HG03135 (cell line): Measurements from ENCODE around the gene B3GALT5.
"Not testable (repeated sequence)": the region's sequence is repeated elsewhere in the genome, so short reads cannot be mapped to it uniquely, and the experiment has no call there.

Source experiments
- ATAC-seq: cut with Tn5 transposase; IDR thresholded peaks from one replicate; pipeline ENCODE4 v1.9.1; 2021; ENCODE audit warnings: mild to moderate bottlenecking, moderate library complexity; ENCODE audit not compliant: unreplicated experiment

The B3GALT5 gene

DNA sequence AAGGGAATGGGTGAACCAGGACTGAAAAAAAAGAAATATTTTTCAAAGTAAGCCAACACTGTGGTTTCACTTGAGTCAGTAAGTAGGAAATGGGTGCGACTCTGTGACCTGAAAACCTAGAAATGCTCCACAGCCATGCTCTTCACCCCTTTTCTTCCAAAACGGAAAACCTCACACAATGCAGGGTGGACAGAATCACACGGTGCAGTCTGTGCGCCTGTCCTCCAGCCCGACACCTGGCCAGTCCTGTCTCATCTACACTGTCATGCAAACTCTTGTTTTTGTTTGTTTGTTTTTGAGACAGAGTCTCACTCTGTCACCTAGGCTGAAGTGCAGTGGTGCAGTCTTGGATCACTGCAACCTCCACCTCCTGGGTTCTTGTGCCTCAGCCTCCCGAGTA is 53.3 kb downstream of the B3GALT5 start:
- no peak for ATAC-seq

DNA sequence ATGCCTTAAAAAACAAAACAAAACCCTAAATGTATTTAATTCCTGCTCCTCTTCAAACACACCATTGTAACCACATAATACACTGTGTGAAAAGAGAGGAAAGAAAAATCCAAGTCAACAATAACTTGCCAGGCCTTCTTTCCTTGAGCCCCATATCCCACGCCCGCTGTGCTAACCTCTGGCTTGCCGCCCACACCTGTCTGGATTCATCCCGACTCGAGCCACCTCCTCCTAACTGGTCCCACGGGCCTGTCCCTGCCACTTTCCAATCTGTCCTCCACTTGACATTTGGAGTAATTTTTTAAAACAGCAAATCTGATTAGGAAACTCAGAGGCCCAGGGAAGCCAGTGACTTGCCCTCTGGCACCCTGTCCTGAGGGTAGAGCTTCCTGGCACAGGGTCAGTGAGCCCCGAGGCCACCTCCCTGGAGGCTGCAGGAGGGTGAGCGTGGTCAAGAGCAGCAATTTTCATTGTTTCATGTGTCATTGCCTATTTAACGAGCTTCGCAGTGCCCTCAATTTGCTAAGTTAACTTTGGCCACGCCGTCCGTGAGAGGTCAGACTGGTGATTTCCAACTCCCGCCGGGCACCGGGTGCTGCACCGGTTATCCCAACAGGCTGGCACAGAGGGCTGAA is 54.1 kb downstream of the B3GALT5 start:
- ATAC-seq, result no peak

DNA sequence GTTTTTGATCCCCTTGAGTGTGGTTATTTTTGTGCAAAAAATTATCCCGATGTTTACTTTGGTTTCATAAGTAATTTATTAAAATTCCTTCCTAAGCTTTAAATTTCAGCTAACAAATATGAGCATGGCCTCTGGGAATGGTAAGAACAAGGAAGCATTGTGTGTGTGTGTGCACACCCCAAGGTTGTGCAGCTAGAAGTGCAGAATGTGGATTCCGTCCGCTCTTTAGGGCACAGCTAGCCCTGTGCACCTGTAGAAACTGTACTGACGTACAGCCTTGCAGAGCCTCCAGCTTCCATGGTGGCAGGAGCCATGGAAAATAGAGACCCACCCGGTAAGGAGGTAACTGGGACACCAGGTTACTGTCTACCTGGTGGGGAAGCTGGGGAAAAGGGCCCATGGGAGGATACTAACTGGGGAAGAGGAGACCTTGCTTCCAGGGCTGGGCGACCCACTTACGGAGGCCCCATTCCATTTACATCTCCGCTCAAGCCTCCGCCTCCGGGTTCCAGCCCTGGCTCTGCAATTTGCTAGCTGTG is 54.7 kb downstream of the B3GALT5 start:
- ATAC-seq, result no peak

DNA sequence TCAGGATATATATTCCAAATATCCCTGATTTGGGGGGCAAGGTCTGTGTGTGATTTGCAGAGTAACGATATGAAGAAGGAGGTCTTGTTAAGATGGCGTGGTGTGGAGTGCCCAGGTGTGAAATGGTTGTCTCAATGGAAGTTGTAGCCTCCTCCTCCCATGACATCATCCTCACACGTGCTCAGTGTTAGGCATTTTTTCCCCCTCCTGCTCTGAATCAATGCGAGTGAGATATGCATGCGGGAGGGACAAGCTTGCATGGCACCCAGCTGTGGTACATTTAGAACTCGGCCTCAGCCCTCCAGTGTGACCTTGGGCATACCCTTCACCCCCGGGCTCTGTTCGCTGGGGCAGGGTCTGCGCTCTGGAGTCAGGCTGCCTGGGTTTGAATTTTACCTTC is 55.6 kb downstream of the B3GALT5 start:
- no peak for ATAC-seq

DNA sequence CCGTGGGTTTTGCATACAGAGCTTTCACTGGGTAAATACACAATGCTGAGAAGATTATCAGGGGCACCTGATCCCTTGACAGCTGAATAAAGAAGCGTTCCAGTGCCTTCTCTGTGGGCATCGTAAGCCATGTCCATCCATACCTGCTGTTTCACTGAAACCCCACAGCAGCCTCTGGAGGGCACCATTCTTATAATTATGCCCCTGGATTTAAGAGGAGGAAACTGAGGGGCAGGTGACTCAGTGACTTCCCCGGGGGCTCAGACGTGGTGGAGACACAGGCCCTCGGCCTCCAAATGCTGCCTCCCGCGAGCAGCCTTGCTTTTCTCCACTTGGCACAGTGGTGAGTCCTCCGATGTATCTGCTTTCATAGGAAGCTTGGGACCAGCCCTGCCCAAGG is 56.7 kb downstream of the B3GALT5 start:
- no peak for ATAC-seq

DNA sequence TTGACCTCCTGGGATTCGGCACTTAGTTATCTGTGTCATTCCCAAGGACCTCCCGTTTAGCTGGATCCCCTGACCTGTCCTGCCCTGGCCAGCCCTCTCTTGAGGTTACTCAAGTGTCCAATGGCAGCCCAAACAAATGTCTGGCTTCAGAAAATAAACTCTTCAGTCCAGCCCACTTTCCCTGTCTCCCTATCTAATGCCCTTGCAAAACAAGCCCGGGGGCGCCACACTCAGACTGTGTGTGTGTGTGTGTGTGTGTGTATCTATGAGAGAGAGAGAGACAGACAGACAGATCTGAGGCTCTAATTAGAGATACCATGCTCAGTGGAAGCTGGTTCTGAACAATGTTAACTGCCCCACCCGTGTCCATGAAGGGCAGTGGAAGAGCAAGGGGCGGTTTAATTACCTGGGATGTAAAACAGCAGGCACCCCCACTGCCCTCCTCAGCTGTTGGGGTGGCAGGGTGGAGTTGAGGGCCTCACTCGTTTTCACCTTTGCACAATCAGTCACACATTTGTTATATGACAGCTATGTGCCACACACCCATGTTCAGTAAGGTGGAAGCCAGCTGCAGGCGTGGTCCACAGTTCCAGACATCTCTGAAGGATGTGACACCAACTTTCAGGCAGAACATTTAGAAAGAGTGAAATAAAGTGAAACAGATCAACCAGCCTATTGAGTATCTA is 57.4 kb downstream of the B3GALT5 start:
- no peak for ATAC-seq

DNA sequence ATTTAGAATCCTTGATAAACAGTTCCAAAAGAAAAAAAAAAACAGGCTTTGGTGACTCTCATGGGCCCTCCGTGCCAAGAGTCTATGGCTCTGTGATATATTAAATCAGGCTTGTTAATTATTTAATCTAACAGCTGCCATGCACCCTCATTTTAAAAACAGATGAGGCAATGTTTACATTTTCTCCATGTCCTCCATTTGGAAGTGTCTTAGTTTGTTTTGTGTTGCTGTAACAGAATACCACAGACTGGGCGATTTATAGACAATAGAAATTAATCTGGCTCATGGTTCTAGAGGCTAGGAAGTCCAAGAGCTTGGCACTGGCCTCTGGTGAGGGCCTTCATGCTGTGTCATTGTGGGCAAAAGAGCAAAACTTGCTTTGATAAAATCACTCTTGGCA is 58.0 kb downstream of the B3GALT5 start:
- ATAC-seq, result no peak

DNA sequence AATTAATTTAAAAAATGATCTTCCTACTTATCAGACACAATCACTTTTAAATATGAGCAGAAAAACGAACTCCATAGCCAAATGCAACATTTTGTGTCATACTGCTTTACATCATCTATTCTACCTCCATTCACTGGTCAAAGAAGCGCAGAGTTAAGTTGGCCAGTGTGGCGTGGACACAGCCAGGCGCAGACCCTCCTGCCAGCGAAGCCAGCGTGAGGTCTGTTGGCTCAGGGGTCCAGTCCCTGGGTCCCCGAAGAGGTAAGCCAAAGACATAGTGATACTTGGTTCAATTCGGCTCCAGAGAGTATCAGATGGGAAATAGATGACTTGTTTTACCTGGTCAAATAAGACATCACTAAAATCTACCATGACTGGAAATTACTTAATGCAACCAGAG is 59.2 kb downstream of the B3GALT5 start:
- ATAC-seq, result no peak

DNA sequence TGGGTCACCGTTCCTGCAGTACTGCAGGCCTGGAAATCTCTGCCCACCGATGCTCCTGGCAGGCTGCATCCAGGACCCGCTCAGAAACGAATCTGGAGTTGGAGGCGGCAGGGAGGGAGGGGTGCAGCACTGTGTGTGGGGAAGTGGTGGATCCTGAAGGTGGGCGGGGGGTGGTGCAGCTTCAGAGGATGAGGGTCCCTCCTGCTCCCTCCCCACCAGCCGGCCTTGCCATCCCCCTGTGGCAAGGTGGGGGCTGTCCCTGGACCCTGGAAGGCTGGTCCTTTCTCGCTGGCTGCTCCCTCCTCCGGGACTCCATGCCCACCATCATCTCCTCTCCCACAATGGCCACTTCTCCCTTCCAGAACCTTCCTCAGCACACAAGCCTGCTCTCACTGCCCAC is 60.4 kb downstream of the B3GALT5 start:
- no peak for ATAC-seq

DNA sequence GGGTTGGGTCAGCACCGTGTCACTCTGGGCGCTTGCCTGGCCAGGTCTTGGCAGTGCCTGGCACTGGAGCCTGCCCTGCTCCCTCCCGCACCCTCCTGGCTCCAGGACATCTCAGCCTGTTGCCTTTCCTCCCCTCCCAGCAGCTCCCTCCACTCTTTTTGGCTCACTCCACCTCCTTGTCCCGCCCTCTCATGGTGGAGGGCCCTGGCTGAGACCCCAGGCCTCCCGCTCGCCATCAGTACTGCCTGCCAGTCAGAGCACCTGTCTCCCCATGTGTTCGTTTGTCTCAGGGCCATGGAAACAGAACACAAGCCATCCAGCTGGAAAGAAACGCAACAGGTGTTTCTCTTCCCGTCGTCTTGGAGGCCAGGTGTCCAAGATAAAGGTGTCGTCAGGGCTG is 61.0 kb downstream of the B3GALT5 start:
- no peak for ATAC-seq

DNA sequence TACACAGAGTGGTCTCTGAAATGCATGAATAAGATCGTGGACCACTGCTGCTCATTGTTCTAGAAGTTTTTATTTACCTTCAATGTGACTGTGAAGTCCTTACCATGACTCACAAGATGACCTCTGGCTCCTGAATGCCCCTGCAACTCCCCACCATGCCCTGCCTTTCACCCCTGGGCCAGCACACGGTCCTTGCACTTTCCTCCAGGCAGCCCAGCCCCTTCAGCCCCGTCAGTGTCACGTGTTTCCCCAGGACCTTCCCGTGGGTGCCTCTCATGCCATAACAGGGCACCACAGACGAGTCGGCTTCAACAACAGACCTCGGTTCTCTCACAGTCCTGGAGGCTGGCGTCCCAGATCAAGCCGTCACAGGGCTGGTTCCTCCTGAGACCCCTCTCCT is 62.1 kb downstream of the B3GALT5 start:
- ATAC-seq, result no peak

DNA sequence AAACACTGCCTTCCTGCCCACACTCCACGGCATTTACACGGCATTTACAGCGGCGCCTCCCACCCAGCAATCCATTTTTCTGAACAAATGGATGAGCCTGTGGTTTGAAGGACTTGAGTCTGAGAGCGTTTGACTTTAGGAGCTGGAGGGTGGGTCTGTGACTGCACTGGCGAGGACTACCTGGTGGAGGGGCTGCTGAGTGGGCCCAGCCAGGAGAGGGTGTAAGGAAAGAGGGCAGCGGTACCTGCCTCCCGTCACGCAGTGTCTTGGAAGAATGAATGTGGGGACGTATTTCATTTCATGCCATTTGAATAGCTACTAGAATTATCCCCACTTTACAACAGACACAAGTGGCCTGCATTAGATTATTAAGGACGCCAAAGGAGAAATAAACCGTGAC is 62.9 kb downstream of the B3GALT5 start:
- no peak for ATAC-seq

DNA sequence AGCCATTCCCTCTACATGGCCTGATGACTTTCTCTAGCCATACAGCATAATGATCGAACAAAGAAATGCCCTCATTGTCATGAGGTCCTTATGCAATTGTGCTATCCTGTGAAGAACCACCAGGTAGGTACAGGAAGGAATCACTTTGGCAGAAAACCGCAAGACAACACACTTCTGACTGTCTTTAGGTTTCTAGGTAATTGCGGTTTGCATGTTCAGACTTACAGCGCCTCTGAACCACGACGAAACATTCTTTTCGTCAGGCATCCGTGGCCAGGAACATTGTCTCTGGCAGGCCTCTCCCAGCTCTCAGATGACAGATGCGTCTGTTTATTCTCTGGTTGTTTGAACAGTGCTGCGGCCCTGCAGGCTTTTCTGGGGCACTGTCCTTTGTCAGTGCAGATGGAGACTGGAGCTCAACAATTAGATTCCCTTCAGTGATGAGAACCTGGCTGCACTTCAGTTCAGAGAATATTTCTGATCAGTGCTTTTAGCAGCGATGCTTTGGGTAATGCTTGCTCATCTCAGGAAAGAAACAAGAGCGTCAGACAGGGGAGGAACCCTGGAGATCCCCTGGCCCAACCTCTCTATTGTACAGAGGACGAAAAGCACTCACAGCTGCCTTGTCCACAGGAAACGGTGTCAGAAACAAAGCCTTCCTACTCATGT is 63.4 kb downstream of the B3GALT5 start:
- no peak for ATAC-seq

DNA sequence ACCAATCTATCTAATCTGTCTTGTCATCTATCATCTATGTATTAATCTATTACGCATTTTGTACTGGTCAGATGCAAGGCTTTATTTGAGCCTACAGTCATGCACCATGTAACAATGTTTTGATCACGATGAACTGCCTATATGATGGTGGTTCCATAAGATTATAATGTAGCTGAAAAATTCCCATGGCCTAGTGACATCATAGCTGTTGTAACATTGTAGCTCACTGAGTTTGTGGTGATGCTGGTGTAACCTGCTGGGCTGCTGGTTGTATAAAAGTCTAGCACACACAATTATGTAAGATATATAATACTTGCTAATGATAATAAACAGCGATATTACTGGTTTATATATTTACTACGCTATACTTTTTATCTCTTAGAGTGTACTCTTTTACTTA is 67.5 kb downstream of the B3GALT5 start:
- no peak for ATAC-seq

DNA sequence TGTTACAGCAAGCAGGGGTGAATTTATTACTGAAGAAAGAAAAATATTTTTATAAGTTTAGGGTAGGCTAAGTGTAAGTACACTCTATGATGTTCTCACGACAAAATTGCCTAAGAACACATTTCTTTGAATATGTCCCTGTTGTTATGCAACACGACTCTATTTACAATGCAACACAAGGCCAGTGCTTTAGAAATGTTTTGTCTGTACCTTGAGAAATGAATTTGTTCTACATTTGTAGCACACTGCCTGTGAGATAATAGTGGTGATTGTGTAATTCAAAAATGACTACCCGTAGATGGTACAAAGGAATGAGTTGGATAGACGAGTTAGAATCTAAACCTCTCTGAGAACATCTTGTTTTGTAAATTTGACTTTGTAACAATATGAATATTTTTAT is 68.5 kb downstream of the B3GALT5 start:
- ATAC-seq, result no peak

DNA sequence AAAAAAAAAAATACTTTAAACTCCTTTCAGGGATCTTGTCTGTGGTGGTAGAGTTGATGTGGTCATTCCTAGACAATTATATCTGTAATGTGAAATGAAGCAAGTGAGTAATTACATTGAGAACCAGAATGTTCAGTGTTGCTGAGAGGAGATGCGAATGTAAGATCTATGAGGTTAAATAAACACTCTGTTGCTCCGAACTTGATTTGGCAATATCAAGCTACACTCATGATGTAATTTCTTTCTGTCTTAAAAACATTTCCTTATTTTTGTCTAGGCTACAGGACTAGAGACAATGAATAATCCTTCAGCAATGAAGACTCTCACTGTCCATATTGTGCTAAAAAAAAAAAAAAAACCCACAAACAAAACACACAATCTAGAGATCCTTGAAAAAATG is 69.1 kb downstream of the B3GALT5 start:
- ATAC-seq, result no peak

DNA sequence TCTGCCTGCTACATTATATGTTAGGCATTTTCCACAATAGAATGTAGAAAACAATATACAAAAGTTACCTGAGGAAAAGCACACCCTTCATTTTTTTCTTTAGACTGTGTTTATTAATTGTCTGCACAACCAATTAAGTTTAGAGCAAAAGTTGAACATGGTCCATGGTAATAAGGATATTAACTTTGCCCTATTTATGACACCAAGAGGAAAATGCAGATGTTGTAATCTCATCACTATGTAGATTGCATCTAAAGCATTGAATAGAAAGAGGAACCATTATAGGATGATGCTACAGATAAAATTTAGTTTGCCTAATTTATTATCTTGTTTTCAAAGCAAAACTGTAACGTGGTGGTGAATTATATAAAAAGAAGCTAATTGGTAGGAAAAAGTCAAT is 72.5 kb downstream of the B3GALT5 start:
- no peak for ATAC-seq

DNA sequence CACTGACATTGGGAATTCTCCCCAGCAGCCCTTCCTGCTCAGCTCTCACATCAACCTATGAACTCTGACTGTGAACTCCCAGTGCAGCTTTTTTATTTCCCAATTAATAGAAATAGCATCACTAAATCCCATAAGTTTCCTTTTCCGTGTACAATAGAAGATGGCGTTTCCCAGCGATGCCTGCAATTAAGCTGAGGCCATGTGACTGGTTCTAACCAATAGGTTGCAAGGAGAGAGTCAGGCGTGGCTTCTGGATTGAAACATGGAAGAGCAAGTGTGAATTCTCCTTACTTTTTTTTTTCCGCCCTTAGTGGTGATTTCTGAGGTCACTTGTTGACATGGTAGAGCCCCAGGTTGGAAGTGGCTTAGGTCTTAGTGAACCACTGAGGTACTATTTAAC is 73.3 kb downstream of the B3GALT5 start:
- no peak for ATAC-seq

DNA sequence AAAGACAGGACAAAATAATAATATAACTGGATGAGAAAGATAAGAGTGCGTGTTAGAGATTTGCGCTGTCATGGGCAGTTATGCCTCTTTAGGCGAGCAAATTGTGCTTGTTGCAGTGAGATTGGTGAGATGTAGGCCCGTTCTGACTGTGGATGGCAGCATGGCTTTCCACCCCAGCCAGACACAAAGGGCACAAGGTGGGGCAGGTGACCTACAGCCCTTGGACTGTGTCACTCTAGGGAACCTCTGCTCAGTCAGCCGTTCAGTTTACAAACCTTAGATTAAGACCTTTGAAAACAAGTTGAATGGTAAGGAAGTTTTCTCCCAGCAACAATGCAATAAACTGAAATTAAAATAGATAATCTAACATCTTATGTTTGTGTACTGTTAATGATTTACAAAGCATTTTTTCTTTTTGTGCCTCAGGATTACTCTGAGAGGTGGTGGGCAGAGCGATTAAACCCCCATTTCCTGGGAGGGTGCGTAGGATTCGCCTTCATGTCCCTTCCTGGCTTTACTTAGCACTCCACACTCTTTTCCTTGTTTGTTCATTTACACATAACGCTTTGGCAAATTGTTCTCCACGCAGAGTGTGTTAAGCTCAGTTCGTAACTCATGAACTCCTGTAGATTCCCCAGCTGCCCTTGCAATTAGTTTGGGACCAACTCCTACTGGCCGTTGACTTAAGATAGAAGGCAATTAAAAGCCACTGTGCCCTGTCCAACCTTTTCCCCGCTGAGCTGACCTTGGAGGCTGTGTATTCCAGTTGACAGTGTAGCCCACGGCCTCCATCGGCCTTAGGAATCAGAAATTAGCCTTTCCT is 74.1 kb downstream of the B3GALT5 start:
- no peak for ATAC-seq

DNA sequence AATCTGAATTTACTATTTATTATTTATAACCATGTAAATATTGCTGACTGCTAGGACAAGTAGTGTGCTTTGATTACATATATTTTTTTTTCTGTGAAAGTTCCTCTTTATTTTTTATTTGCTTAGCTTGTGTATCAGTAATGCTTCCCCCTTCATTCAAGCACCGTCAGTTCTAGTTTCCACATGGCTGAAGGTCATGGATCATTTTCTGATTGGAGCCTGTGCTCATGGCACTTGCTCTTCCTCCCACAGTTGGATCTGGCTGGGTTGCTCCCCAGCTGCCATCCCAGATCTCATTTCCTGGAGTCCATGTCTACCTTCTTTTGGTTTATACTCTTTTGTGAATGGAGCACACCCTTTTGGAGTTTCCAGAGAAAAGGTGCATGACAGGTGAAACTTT is 75.3 kb downstream of the B3GALT5 start:
- no peak for ATAC-seq

DNA sequence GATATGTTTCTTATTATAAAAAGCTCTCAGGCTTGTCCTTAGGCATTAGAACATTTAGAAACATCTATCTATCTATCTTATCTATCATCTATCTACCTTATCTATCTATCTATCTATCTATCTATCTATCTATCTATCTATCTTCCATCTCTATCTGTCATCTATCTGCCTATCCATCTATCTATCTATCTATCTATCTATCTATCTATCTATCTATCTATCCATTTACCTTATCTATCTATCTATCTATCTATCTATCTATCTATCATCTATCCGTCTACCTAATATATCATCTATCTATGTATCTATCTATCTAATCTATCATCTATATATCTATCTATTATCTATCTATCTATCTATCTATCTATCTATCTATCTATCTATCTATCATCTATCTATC is 77.1 kb downstream of the B3GALT5 start:
- ATAC-seq, result not testable (repeated sequence)
